ENCODE data around the gene THAP12.

- TF ChIP-seq POLR2A (IDR thresholded peaks at IDR 0.05; ENCODE audit: low read depth, low read length) (no peak), TAF1 (IDR thresholded peaks at IDR 0.05; ENCODE audit: low read depth, low read length) (no peak)
Measured at GRCh38 chr11:76327756-76328388, 53.1 kb downstream of the THAP12 start.

All from GM12891 (cell line).